SU-DHL-6 (cell line): ENCODE measurements around the gene INPP4B.

Experiments used
- CTCF ChIP-seq: fragments of 200-600 bp; sonication (generic); IDR thresholded peaks from one replicate; pipeline ENCODE4 v1.5.1; 2017; ENCODE audit warnings: antibody characterized with exemption, mild to moderate bottlenecking, low read length, moderate library complexity; ENCODE audit not compliant: insufficient read depth, poor library complexity, severe bottlenecking
- EZH2phosphoT487 ChIP-seq: fragments of 200-600 bp; sonication (generic), shearing (Covaris generic); conservative IDR thresholded peaks from 2 replicates; pipeline ENCODE4 v1.6.1; 2018; ENCODE audit warnings: mild to moderate bottlenecking, antibody characterized with exemption, low read length, moderate library complexity, mixed read lengths

GRCh38 chr4:142095886-142096605, 750.1 kb downstream of the INPP4B start:
- TF ChIP-seq CTCF (no peak), EZH2phosphoT487 (no peak)
